Testis (tissue), 2 donors: ENCODE measurements around the gene MPDZ.

Source experiments
- CTCF ChIP-seq, 3 experiments: fragments of 450-650 bp in 2 of 3; fragments of 200-600 bp in 1 of 3; sonication (generic) in 1 of 3; IDR thresholded peaks; one replicate each; pipeline ENCODE4 v1.5.1; 2016 to 2019; ENCODE audit warnings: antibody characterized with exemption in 3 of 3, mild to moderate bottlenecking in 2 of 3, moderate library complexity in 1 of 3
- POLR2A ChIP-seq: fragments of 450-650 bp; IDR thresholded peaks from one replicate; pipeline ENCODE4 v1.6.1; 2017; ENCODE audit warnings: antibody characterized with exemption, mild to moderate bottlenecking, moderate library complexity

GRCh38 chr9:13295556-13295955, 16.1 kb upstream of the MPDZ start:
- TF ChIP-seq POLR2A (no peak), CTCF (IDR thresholded peaks at IDR 0.05) (no peak)
